ENCODE measurements around the gene SLC4A1AP.

The SLC4A1AP gene

DNA sequence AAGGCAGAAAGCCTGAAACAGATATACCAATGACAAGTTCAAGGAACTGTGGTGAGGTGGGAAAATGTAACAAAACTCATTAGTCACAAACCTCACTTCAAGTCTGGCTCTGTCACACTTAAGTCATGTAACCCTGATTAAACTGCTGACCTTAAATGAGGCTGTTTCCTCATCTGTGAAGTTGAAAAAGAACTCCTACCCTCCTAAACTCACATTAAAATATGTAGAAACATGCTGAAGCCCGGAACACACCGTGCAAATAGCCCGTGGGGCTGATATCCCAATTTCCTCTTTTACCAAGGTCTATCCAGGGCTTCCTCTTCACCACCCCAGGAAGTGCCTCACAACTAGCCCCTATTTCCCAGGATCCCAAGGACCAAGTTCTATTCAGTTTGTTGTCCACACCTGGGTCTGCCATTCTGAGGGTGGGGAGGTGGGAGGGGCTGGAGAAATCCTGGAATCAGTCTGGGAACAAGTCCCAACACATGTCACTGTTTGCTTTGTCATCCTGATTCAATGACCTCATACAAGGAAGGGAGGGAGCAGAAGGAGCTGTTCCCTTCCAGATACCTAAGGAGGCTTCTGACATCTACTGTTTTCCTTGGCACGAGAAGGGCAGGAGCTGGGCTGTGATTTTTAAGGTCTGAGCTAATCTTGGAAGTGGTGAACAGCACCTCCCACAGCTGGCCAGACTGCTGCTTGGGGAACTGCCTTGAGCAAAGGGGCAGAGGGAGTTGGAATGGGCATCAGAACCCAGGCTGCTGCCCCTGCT, 42.3 kb downstream of the SLC4A1AP start:
- no peaks in the 10 kb centered on the region for H3K9me3 Mint-ChIP-seq
- no peaks in the 10 kb centered on the region for H3K36me3 Mint-ChIP-seq (ENCODE audit: low read depth)
- peak overlapping the region; percentile 21 for H3K27ac Mint-ChIP-seq
- H3K27me3 Mint-ChIP-seq, result no peaks in the 10 kb centered on the region
- H3K4me1 Mint-ChIP-seq (ENCODE audit: low read depth), result peaks cover 29% of the 10 kb centered on the region
- no peak overlapping the region for H3K4me3 Mint-ChIP-seq

DNA sequence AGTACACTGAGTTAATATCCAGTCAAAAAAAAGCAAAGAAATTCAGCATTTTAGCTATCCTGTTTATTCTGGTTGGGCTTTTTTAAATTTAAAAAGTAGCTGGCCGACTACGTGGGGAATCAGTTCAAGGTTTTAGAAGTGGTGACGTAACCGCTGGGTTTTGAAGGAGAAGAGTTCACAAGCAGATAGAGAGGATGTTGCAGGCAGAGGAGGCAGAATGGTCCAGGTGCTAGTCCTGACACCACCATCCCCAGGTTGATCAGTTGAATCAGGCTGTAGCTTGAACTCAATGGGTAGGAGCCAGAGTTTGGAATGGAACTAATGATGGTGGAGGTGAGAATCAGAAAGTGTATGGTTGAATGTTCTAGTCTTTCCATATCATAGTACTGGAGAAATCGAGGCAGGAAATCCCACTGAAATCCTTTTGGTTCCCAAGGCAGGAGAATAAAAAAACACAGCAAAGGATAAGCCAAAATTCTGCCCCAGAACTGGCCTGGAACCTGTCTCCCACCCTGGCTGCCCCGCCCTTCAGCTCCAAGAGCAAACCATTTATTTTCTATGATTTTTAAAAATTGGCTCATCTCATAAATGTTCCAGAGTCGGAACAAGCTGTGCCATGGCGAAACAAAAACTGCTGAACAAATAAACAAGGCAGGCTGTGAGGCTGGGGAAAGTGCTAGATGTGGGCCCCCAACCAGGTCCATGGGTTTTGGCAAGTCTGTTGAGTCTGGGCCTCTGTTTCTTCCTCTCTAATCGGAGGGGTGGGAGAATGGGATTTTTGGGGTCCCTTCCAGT, 44.0 kb downstream of the SLC4A1AP start:
- Mint-ChIP-seq H3K36me3 (ENCODE audit: low read depth) (no peaks in the 10 kb centered on the region), H3K4me3 (no peak overlapping the region), H3K27me3 (peaks cover 7% of the 10 kb centered on the region), H3K9me3 (no peaks in the 10 kb centered on the region), H3K27ac (no peak overlapping the region), H3K4me1 (ENCODE audit: low read depth) (peaks cover 36% of the 10 kb centered on the region)

DNA sequence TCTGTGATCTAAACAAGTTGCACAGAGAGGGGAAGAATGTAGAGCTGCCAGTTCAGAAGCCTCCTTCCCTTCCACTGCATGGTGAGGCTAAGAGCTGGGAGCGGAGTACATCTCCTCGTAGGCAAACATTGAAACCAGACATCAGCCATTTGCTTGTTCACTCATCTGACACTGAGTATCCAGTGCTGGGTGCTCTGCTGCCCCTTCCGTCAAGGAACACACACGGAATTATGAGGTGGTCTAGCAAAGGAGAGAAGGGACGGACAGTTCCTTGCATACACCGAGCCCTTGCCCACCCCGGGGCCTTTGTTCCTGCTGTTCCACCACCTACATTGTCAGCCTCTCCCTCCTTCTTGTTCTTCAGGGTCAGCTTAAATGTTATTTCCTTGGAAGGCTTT, 44.6 kb downstream of the SLC4A1AP start:
- no peak overlapping the region for H3K27ac Mint-ChIP-seq
- no peaks in the 10 kb centered on the region for H3K36me3 Mint-ChIP-seq (ENCODE audit: low read depth)
- H3K9me3 Mint-ChIP-seq, result no peaks in the 10 kb centered on the region
- peaks cover 11% of the 10 kb centered on the region for H3K27me3 Mint-ChIP-seq
- H3K4me3 Mint-ChIP-seq, result no peak overlapping the region
- H3K4me1 Mint-ChIP-seq (ENCODE audit: low read depth), result peaks cover 34% of the 10 kb centered on the region

DNA sequence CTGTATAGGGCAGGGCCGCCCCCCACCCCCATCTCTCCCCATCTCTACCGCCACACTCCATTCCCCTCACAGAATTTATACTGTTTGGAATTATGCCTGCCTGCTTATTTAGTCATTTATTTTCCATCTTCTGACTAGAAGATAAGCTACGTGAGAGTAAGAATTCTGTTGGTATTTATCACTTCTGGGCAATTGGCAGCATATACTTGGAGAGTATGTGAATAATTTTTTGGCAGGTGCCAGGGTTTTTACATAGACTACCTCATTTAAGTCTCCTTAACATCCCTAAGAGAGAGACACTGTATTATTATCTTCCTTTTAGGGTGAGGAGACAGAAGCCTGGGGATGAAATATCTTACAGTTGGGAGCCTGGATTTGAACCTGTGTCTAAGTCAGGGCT, 45.0 kb downstream of the SLC4A1AP start:
- Mint-ChIP-seq H3K27ac (no peak overlapping the region), H3K9me3 (no peaks in the 10 kb centered on the region), H3K36me3 (ENCODE audit: low read depth) (no peaks in the 10 kb centered on the region), H3K27me3 (peaks cover 11% of the 10 kb centered on the region), H3K4me3 (no peak overlapping the region), H3K4me1 (ENCODE audit: low read depth) (peaks cover 30% of the 10 kb centered on the region)

DNA sequence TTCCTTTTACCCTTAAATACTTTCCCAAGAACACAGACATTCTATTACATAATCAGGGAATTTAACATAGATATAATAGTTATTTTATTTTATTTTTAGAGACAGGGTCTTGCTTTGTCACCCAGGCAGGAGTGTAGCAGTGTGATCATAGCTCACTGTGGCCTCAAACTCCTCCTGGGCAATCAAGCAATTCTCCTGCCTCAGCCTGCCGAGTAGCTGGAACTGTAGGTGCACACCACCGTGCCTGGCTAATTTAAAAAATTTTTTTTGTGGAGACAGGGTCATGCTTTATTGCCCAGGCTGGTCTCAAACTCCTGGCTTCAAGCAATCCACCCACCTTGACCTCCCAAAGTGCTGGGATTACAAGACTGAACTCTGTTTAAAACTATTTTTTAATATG, 45.6 kb downstream of the SLC4A1AP start:
- Mint-ChIP-seq H3K27ac (no peak overlapping the region), H3K27me3 (peaks cover 11% of the 10 kb centered on the region), H3K4me3 (no peak overlapping the region), H3K4me1 (ENCODE audit: low read depth) (peaks cover 29% of the 10 kb centered on the region), H3K36me3 (ENCODE audit: low read depth) (no peaks in the 10 kb centered on the region), H3K9me3 (no peaks in the 10 kb centered on the region)

DNA sequence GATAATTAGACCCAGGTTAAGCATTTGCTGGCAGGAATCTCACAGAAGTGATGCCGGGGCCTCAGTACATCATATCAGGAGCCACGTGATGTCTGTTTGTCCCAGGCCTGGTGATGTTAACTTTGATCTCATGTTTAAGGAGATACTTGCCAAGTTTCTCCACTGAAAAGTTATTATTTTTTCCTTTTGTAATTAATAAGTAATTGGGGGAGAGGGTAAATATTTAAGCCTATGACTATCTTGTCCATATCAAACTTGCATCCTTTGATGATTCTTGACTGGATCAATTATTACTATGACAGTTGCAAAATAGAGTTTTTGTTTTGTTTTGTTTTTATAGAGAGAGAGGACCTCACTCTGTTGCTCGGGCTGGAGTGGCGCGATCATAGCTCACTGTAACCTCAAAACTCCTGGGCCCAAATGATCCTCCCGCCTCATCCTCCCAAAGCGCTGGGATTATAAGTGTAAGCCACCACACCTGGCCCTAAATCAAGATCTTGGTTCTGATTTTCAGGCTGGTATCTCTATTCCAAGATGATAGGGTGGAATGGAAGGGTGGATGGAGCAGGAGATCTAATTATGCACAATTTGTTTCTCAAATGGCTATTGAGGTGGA, 46.4 kb downstream of the SLC4A1AP start:
- peaks cover 15% of the 10 kb centered on the region for H3K27me3 Mint-ChIP-seq

DNA sequence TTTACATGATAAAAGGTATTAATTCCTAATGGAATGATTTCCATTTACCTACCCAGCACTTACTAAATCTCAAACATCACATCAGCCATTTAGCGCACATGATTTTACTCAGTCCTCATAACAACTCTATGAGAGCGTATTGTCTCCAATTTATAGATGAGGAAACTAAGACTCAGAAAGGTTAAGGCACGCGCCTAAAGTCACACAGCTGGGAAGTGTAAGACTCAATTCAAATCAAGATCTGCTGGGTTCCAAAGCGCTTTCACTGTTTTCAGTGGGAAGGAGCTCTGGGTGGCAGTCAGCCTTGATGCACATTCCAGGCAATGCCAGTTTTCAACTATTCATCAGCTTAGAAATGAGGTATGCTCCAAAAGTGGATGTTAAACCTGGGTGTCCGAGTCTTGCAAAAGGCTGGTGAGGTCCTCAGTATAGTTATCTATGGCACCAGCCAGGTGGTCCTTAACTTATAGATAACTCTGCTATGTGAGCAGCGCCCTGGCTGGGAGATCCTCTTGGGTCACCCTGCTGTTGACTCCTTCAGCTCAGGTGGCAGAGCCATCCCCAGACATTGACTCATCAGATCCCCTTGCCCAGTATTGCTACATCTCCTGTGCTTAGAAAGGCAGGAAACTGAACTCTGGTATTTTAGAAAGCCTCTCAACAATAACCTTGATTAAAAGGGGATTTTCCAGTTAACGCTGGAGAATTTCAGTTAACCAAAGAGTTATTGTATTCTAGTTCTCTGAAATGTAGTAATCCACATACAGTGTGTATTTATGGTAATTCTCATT, 47.1 kb downstream of the SLC4A1AP start:
- Mint-ChIP-seq H3K27me3 (peaks cover 15% of the 10 kb centered on the region), H3K4me3 (no peak overlapping the region), H3K4me1 (ENCODE audit: low read depth) (peaks cover 26% of the 10 kb centered on the region), H3K36me3 (ENCODE audit: low read depth) (no peaks in the 10 kb centered on the region), H3K9me3 (no peaks in the 10 kb centered on the region), H3K27ac (no peak overlapping the region)

More for the DNA sequence above, 46.4 kb downstream of the SLC4A1AP start:
- H3K4me1 Mint-ChIP-seq (ENCODE audit: low read depth), result peaks cover 33% of the 10 kb centered on the region
- H3K4me3 Mint-ChIP-seq, result no peak overlapping the region
- no peak overlapping the region for H3K27ac Mint-ChIP-seq
- no peaks in the 10 kb centered on the region for H3K9me3 Mint-ChIP-seq
- no peaks in the 10 kb centered on the region for H3K36me3 Mint-ChIP-seq (ENCODE audit: low read depth)

DNA sequence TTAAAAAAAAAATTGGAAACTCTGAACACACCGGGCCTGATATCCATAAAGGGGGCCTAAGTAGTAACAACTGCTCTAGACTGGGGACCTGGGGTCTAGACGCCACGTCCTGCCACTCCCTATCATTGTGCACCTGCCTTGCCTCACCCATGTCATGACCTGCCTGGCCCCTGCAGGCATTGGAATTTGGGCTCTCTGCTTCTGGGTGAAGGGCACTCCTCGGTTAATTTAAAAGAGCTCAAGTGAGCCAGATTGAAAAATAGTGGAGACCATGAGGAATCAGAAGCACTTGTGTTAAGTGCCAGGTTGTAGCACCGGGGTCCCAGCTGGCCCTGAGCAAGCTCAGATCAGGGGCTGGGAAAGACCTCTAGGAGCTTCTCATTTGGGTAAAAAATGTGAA, 48.1 kb downstream of the SLC4A1AP start:
- Mint-ChIP-seq H3K36me3 (ENCODE audit: low read depth) (no peaks in the 10 kb centered on the region), H3K27ac (no peak overlapping the region), H3K9me3 (no peaks in the 10 kb centered on the region), H3K4me3 (no peak overlapping the region), H3K27me3 (peaks cover 20% of the 10 kb centered on the region), H3K4me1 (ENCODE audit: low read depth) (peaks cover 26% of the 10 kb centered on the region)

DNA sequence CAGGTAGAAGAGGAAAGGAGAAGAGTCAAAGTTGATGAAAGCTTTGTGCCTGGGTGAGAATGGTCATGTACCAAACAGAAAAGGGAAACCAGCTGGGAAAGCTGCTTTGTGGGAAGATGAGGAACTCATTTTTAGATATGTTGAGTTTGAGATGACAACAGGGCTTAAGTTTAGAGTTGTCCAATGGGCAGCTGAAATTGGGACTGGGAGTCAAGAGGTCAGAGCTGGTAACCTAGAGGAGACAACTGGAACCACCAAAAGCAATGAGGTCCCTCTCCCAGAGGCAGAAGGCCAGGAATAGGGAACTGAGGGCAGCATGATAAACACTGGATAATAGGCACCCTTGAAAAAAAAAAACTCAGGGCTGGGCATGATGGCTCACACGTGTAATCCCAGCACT, 48.8 kb downstream of the SLC4A1AP start:
- Mint-ChIP-seq H3K27me3 (peaks cover 24% of the 10 kb centered on the region), H3K36me3 (ENCODE audit: low read depth) (no peaks in the 10 kb centered on the region), H3K4me3 (no peak overlapping the region), H3K27ac (no peak overlapping the region), H3K9me3 (no peaks in the 10 kb centered on the region), H3K4me1 (ENCODE audit: low read depth) (peaks cover 30% of the 10 kb centered on the region)

DNA sequence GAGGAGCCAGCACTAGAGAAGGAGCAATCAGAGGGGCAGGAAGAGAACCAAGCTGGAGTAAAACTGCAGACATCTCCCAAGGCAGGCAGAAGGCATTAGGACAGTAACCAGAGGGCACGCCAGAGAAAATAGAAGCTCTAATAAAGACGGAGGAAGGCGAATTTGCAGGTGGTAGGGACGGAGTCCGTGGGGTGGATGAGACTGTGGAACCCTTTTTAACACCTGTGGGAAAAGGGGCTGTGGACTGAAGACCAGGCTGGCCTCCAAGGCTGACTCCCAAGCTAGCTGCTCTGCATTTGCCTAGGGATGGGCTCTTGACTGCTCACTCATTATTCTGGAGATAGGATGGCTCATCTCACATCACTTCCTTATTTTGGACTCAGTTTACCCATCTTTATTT, 49.5 kb downstream of the SLC4A1AP start:
- no peaks in the 10 kb centered on the region for H3K9me3 Mint-ChIP-seq
- no peaks in the 10 kb centered on the region for H3K36me3 Mint-ChIP-seq (ENCODE audit: low read depth)
- H3K27me3 Mint-ChIP-seq, result peaks cover 25% of the 10 kb centered on the region
- H3K27ac Mint-ChIP-seq, result no peak overlapping the region
- H3K4me1 Mint-ChIP-seq (ENCODE audit: low read depth), result peaks cover 30% of the 10 kb centered on the region
- H3K4me3 Mint-ChIP-seq, result no peak overlapping the region

DNA sequence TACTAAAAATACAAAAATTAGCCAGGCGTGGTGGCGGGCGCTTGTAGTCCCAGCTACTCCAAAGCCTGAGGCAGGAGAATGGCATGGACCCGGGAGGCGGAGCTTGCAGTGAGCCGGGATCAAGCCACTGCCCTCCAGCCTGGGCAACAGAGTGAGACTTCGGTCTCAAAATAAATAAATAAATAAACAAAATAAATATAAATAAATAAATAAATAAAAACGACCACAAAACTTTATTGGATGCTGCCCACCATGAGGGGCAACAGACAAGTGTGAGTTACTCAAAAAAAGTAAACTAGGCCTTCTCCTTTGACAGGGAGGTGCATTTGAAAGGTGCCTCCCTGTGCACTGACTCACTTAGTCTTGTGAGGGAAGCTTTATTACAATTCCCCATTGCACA, 50.4 kb downstream of the SLC4A1AP start:
- H3K27ac Mint-ChIP-seq, result peak overlapping the region; percentile 45
- peaks cover 30% of the 10 kb centered on the region for H3K4me1 Mint-ChIP-seq (ENCODE audit: low read depth)
- no peaks in the 10 kb centered on the region for H3K9me3 Mint-ChIP-seq
- no peaks in the 10 kb centered on the region for H3K36me3 Mint-ChIP-seq (ENCODE audit: low read depth)
- H3K27me3 Mint-ChIP-seq, result peaks cover 26% of the 10 kb centered on the region
- no peak overlapping the region for H3K4me3 Mint-ChIP-seq

DNA sequence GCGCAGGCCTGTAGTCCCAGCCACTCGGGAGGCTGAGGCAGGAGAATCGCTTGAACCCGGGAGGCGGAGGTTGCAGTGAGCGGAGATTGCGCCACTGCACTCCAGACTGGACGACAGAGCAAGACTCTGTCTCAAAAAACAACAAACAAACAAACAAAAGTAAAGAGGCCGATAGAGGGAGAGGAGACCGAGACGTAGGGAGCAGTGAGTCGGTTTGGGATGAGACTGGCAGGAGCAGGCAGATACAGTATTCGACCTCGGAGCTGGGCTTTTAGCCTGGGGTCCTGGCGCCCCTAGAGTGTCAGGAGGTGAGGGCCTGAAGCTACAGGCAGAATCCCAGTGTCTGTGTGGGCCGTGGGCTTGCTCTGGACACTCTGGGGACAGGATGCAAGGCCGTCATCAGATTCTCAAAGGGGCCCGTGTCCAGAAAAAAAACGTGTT, 51.2 kb downstream of the SLC4A1AP start:
- H3K27me3 Mint-ChIP-seq, result peaks cover 26% of the 10 kb centered on the region
- no peaks in the 10 kb centered on the region for H3K36me3 Mint-ChIP-seq (ENCODE audit: low read depth)
- H3K9me3 Mint-ChIP-seq, result no peaks in the 10 kb centered on the region
- H3K4me3 Mint-ChIP-seq, result peak overlapping the region; percentile 21
- no peak overlapping the region for H3K27ac Mint-ChIP-seq
- peaks cover 35% of the 10 kb centered on the region for H3K4me1 Mint-ChIP-seq (ENCODE audit: low read depth)

DNA sequence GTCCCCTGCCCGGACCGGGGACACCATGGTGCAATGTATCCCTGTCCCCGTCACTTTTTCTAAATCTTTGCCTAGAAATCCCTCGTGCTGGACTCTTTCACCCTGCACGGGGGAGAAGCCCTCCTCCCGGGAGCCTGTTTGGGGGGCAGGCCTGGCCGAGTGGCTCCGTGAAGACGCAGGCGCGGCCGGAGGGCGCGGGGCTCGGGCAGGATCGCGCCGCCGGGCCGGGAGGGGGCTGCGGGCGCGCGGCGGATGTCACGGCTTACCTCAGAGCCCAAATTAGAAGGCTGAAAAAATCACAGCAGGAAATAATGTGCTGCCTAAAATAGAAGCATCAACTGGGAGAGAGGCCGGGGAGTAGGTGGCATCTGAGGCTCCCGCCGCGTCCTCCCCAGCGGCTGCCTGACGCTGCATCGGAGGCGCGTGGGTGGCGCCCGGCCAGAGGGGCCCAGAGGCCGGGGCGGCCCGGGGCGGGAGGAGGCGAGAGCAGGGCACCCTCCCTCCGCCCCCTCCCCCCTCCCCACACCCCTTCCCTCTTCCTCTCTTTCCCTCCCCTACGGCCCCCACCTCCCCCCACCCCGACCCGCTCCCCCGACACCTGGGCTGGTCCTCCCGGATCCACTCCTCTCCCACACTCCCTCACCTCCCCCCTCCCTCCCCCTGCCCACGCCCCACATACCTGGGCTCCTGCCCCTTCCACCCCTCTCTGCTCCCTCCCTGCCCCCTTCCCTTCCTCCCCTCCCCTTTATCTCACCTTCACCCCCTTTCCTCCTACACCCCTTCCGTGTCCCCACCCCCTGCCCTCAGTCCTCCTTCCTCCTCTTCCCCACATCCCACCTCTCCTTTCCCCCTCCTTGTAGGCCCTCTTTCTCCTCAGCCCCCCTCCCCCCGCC, 51.9 kb downstream of the SLC4A1AP start:
- Mint-ChIP-seq H3K27me3 (peaks cover 26% of the 10 kb centered on the region), H3K27ac (no peak overlapping the region), H3K4me1 (ENCODE audit: low read depth) (peaks cover 42% of the 10 kb centered on the region), H3K9me3 (no peaks in the 10 kb centered on the region), H3K36me3 (ENCODE audit: low read depth) (no peaks in the 10 kb centered on the region), H3K4me3 (peak overlapping the region; percentile 21)

Data from stimulated activated naive CD8-positive, alpha-beta T cell treated with anti-CD3 and anti-CD28 coated beads, Interleukin-15, Interleukin-2, amounts not matched to agents 100 ng/mL and 50 ng/mL, for 24 hours (primary cell).